ENCODE measurements around the gene NOTUM. TPM values are rescaled to one million over a fixed set of nuclear protein-coding genes. Genes with fewer than 3 reads are reported as not detected.
"Not testable (repeated sequence)": the region's sequence is repeated elsewhere in the genome, so short reads cannot be mapped to it uniquely, and the experiment has no call there.

Gene NOTUM
- total RNA-seq, 1 donor, result 0.27 TPM

DNA sequence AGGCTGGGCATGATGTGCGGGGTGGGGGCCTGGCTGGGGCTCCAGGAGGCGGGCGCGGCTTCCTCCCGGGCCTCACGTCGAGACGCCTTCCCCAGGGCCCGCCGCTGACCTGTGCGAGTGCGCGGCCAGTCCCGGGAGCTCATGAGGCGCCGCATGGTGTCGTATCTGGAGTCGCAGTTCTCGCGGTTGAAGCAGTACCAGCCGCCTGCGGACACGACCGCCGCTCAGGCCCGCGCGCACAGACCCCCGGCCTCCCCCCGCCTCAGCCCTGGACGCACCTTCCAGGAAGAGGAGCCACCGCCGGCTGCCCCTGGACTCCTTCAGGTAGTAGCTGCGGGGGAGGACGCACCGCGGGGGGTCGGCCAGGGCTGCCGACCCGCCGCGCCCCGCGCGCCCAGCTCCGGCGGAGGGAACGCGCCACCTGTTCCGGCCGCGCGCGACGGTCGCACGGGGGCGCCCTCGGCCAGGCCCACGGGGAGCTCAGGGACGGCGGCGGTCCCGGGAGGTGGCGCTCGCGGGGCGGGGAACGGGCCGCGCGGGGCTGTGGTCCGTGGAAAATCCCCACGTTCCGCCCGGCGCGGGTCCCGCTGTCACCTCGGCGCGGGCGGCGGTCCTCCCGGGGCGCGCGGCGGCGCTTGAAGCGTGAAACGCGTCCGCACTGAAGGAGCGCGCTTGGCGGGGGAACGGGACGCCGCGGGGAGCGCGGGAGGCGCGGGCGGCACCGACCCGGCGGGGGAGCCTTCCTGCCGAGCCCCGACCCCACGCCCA is 1.4 kb downstream of the NOTUM start:
- DNase-seq (ENCODE audit: low read depth in 2 of 3, low spot score in 2 of 3), result peak; percentile 71 to 85 (median 78)

DNA sequence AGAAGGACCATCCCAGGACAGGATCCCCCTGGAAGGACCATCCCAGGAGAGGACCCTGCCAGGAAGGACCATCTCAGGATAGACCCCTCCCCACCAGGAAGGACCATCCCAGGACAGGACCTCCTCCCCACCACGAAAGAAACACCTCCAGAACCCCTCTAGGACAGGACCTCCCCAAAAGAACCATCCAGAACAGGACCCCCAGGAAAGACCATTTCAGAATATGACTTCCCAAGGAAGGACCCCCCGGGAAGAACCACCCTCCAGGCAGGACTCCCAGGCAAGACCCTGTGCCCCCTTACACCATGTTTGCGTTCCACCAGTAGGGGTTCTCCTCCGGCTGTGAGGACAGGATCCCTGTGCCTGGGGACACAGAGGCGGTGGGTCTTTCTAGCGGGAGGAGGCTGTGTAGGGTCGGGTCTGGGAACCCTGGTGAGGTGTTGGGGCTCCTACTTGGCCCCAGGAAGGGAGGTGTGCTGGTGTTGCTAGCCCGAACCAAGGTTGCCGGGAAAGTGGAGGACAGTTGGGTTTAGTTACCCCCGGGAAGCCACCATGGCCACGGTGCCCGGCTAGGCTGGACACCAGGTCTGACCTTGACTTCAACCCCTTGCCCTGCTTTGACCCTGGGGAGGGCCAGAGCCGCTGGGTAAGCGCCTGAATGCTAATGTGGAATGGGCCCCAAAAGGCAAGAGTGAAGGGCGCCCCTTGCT is 2.2 kb downstream of the NOTUM start:
- no peak for DNase-seq (ENCODE audit: low read depth in 2 of 3, low spot score in 2 of 3)

DNA sequence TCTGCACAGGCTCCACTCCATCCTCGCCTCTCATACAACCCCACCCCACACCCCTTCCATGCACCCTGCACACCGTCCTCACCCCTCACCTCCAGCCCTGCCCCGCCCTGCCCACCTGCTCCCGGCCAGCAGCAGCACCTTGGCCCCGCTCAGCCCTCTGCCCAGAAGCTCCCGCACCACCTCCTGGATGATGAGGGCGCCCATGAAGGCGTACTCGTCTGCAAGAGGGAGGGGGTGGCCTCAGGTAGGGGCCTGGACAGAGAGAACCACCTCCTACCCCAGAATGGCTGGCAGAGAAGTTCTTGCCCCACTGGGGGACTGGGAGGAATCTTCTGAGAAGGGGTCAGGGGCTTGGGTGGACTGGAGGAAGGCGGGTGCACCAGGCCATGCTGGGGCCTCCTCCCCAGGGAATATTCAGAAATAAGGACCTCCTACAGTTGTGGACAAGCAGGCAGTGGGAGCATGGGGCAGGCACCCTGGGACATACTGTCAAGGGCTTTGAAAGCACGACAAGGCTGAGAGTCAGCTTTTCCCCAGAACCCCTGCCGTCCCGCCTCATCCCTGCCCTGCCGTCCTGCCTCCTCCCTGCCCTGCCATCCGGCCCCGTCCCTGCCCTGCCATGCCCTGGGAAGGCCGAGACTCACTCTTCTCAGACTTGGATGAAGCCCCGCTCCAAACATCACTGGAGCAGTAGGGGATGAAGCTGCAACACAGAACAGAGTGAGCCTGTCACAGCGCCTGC is 3.1 kb downstream of the NOTUM start:
- no peak for DNase-seq (ENCODE audit: low read depth in 2 of 3, low spot score in 2 of 3)

DNA sequence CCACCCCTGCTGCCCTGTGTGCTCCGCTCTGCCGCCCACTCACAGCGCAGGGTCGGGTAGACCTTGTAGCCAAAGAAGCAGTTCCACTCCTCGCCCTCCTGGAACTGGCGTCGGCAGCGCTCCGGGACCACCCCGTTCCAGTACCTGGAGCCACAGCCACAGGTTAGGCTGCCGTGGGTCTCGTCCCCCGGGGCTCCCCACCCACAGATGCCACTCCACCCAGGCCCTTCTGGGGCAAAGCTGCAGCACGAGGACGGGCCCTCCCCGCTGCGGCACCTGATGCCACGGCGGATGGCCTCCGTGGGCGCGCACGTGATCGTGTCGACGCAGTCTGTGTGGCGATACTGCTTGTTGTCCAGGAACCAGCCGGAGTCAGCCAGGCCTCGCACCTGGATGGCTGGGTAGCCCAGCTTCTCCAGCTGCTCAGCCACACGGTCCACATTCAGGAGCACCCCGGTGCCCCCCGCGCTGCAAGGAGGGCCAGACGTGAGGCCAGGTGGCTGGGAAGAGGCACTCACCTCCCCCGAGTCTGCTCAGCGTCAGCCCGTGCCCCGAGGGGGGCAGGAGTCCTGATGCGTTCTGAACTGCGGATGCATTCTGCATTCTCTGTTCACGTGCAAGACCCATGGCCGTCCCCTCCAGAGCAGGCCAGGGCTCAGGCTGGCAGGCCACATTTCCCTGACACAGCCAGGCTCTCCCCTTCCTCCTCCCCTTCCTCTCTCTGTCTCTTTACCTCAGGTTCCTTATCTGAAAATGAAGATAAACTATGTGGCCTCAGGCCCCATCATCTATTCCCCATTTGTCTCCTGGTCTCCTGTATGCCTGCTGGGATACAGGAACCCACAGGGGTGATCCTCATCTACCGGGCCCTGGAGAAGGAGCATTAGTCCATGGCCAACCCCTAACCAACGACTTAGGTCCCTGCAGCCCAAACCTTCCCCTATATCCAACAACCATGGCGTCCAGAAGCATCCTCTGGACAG is 4.1 kb downstream of the NOTUM start:
- no peak for DNase-seq (ENCODE audit: low read depth in 2 of 3, low spot score in 2 of 3)

DNA sequence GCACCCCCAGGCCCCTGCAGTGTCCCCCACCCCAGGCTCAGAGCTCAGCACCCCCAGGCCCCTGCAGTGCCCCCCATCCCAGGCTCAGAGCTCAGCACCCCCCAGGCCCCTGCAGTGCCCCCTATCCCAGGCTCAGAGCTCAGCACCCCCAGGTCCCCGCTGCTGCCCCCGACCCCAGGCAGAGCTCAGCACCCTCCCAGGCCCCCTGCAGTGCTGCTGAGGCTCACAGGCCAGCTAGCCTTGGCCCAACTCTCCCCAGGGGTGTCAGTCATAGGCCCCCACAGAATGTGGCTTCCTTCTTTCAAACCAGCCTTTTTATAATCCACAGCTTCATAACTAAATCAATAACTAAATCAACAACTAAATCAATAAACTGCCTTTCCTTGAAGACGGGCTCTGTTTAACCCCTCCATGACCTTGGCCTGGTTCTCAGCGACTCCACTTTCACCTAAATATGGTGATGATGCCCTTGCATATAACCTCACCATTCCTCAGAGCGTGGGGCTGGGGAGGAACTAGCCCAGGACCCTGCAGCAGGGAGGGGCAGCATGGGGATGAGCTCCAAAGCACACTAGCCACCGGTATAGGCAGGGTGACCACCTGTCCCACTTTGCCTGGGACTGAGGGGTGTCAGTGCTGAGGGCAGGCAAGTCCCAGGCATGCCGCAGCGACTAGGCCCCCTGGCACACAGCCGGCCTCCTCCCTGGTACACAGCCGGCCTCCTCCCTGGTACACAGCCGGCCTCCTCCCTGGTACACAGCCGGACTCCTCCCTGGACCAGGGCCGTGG is 5.0 kb downstream of the NOTUM start:
- DNase-seq (ENCODE audit: low read depth in 2 of 3, low spot score in 2 of 3), result no peak

DNA sequence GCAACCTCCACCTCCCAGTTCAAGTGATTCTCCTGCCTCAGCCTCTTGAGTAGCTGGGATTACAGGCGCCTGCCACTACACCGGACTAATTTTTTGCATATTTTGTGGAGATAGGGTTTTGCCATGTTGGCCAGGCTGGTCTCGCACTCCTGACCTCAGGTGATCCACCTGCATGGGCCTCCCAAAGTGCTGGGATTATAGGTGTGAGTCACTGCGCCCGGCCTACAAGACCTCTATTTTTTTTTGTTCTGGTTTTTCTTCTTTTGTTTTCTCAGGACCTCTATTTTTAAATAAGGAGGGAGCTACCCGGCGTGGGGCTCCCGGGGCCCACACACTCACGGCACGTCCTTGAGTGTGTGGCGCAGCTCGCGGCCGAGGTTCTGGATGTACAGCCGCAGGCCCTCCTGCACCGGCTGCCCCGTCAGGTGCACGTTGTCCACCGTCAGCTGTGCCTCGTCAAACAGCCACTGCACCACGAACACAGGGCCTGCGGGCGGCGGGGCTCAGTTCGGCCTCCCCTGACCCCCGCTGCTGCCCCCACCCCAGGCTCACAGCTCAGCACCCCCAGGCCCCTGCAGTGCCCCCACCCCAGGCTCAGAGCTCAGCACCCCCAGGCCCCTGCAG is 5.8 kb downstream of the NOTUM start:
- no peak for DNase-seq (ENCODE audit: low read depth in 2 of 3, low spot score in 2 of 3)

DNA sequence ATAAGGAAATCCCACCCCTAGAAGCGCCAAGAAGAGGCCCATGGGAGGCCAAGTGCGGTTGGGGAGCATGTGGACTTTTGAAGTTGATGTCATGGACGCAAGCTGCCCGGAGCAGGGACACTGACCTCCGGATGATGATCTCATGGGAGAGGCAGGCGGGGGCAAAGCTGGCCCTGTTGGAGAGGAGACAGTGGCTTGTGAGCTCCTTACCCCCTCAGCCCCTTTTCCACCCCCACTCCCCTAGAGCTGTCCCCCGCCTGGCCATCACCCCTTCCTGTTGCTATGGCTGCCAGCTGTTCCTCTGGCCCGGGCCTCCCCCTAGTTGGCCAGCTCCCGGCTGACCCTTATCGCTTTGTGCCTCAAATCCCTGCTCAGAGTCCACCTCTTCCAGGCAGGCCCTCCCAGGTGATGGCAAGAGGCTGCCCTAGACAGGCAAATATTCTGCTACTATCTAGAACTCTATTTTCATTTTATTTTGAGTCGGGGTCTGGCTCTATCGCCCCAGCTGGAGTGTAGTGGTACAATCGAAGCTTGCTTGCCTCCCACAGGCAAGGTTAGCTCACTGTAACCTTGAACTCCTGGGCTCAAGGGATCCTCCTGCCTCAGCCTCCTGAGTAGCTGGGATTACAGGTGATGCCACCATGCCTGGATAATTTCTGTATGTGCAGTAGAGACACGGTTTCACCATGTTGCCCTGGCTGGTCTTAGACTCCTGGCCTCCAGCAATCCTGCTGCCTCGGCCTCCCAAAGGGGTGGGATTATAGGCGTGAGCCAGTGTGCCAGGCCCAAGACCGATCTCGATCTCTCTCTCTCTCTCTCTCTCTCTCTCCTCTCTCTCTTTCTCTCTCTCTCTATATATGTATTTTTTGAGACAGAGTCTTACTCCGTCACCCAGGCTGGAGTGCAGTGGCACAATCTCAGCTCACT is 6.6 kb downstream of the NOTUM start:
- DNase-seq (ENCODE audit: low read depth in 2 of 3, low spot score in 2 of 3), result no peak

DNA sequence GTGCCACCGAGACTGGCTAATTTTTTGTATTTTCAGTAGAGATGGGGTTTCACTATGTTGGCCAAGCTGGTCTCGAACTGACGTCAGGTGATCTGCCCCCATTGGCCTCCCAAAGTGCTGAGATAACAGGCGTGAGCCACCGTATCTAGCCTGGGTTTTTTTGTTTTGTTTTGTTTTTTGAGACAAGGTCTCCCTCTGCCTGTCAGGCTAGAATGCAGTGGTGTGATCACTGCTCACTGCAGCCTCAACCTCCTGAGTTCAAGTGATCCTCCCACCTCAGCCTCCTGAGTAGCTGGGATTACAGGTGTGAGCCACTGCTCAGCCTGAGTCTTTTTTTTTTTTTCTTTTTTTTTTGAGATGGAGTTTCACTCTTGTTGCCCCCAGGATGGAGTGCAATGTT is 7.5 kb downstream of the NOTUM start:
- DNase-seq (ENCODE audit: low read depth in 2 of 3, low spot score in 2 of 3), result not testable (repeated sequence)

DNA sequence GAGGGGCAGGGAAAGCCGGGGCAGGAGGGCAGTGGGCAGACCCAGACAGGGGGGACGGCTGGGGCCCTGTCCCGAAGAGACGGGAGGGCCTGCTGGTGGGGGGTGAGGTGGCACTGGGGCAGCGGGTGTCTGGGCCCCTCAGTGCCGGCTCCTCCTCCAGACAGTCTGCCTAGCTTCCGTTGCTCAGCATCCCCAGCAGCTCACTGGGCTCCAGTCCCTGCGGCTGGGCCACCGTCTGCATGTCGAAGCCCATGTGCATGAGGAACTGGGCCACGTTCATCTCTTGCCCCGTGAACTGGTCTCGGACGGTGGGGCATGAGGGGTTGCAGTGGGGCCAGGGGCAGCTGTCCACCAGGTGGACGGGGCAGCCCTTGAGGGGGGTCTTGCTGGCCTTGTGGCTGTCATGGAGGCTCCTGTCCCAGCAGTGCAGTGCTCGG is 8.2 kb downstream of the NOTUM start:
- no peak for DNase-seq (ENCODE audit: low read depth in 2 of 3, low spot score in 2 of 3)

DNA sequence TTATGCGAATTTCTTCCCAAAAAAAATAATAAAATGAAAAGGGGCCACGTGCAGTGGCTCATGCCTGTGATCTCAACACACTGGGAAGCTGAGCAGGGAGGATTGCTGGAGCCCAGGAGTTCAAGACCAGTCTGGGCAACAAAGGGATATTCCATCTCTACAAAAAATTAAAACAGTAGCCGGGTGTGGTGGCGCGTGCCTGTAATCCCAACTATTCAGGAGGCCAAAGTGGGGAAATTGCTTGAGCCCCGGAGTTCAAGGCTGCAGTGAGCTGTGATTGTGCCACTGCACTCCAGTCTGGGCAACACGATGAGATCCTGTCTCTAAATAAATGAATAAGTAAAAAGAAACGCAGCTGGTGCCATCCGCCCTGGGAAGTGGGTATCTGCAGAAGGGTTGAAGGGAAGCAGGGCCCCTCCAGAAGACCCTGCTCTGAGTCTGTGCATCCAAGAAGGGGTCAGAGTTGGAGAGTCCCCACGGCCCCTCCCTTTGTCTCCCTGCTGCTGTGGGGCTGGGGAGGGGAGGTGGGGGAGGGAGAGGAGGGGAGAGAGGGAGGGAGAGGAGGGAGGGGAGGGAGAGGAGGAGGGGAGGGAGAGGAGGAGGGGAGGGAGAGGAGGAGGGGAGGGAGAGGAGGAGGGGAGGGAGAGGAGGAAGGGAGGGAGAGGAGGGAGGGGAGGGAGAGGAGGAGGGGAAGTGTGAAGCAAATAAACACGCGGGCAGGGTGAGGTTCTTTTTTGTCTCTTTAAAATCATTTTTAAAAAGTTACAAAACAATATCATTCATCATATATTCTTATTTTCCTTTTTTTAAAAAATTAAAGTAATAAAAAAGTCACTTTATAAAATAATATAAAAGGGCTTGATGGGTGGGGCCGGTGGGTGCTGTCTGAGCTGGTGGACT is 9.0 kb downstream of the NOTUM start:
- no peak for DNase-seq (ENCODE audit: low read depth in 2 of 3, low spot score in 2 of 3)

DNA sequence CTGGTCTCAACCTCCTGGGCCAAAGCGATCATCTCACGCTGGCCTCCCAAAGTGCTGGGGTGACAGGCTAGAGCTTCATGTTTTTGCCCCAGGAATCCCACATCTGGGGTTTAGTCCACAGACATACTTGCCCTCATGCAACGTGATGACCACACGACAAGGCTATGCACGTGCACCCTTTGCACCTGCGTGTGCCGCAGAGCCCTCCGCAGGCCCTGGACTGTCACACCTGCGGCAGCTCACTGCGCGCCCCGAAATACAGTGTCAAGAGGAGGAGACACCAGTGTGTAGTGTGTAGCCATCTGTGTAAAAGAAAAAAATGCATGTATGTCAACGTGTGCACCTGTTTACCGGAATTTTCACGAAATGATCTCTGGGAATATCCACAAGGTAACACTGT is 10.5 kb downstream of the NOTUM start:
- no peak for DNase-seq (ENCODE audit: low read depth in 2 of 3, low spot score in 2 of 3)

DNA sequence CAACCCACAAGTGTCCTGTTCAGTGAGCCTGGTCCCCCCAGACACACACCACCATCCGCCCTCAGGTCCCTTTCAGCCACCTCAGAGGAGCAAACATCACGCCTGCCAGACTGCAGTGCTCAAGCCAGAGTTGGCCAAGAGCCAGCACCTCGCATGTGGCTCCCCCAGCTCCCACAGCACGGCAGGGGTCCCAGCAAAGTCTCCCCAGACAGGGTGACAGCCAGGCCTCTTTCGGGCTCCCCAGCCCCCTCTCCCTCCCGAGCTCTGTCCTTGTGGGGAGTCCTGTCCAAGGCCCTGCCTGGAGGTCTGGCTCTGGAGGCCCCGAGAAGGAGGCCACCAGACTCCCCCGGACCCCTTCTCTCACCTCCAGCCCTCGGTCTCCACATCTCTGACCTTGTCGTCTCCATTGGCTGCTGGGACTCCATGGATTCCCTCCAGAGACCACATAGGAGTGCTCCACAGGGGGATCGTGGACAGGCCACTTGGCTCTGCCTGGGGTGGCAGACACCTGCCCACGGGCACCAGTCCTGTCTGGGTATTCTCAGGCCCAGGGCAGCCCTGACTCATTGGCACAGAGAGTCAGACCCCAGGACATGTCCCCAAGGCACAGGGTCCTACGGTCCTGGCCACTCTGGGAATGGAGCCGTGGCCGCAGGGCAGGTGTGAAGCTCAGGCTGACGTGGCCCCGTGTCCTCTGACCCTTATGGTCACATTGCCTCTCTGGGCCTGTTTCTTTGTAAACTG is 12.2 kb downstream of the NOTUM start:
- no peak for DNase-seq (ENCODE audit: low read depth in 2 of 3, low spot score in 2 of 3)

DNA sequence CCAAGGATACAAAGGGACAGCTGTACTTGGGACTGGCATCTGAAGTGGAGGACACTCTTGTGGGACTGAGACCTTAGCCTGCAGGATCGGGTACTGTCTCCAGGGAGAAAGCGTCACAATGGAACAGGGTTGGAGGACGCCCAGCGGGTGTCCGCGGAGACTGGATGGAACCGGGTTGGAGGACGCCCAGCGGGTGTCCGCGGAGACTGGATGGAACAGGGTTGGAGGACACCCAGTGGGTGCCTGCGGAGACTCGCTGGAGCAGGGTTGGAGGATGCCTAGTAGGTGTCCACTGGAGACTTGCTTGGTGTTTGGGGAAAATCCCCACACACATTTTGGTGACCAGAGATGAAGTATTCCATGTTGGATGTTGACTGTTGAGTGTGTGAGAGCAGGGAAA is 13.8 kb downstream of the NOTUM start, which contains the start of gene MYADML2:
Gene MYADML2 (minus strand): TSS at position 45 of the 400 bp plus-strand sequence. CDS start 5,492 bp downstream, outside the sequence.
- DNase-seq (ENCODE audit: low read depth in 2 of 3, low spot score in 2 of 3), result no peak

DNA sequence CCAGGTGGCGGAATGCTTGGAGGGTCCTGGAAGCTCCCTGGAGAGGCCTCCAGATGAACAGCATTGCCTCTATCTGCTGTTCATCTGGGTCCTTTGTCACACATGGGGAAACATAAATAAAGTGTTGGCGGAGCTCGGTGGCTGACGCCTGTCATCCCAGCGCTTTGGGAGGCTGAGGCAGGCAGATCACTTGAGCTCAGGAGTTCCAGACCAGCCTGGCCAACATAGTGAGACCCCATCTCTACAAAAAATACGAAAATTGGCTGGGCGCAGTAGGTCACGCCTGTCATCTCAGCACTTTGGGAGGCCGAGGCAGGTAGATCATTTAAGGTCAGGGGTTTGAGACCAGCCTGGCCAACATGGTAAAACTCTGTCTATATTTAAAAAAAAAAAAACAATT is 16.1 kb downstream of the NOTUM start:
- no peak for DNase-seq (ENCODE audit: low read depth in 2 of 3, low spot score in 2 of 3)

DNA sequence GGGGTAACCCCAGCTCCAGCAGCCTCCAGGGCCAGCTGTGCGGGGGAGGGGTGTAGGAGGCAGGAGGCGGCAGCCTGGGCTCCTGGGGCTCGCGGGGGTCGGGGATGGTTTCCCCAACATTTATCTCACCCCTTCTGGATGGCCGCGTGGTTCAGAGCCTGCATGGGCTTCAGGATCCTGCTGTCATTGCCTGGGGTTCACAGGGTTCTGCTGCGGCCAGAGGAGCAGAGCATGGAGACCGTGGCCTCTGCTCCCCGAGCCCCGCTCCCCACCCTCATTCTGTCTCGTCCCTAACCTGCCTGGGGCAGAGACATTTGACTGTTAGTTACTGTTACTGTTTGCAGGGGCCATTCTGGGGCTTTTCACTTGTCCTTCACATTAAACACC is 18.8 kb downstream of the NOTUM start:
- no peak for DNase-seq (ENCODE audit: low read depth in 2 of 3, low spot score in 2 of 3)

DNA sequence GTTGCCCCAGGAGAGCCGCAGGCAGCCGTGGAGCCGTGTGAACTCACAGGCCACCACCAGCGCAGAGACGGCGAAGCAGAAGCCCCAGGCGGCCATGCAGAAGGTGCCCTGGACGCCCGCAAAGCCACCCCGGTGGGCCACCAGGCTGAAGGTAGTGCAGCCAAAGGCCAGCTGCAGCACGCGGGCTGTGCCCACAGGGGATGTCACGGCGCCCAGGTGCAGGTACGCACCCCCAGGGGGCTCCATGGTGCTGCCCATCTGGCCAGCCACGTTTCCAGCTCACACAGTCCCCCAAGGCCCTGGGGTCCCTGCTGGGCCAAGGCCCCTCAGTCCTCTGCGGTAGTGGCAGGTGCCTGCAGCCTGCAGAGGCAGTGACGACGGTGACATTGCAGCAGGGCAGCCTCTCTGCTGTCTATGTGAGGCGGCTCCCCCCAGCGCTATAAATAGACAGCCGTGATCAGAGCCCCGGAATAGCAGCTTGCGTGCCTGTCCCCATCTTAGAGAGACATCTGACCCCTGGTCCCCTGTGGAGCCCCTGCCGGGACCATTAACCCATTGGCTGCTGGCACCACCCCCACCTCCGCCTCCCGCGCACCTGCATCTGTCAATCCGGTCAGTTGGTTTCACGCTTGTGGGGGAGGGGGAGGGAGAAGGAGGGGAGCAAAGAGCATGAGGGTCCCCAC is 19.4 kb downstream of the NOTUM start:
- peak in 1 of 3 donors; percentile 27 for DNase-seq (ENCODE audit: low read depth in 2 of 3, low spot score in 2 of 3)

Measured in hematopoietic multipotent progenitor cell (in vitro differentiated cells).